Retinal pigment epithelial cell (primary cell): ENCODE measurements around the gene PELI1.

Source experiments
- DNase-seq: peaks from one replicate; pipeline ENCODE4 v3.0.0-alpha.2; 2010; ENCODE audit warnings: low read depth
- H3K4me3 ChIP-seq: 2 replicates; pipeline ENCODE4 v1.5.1; 2011; ENCODE audit warnings: mild to moderate bottlenecking, low read length, control low read depth, moderate library complexity
- TF ChIP-seq, protein P1 (sequence below): conservative IDR thresholded peaks from 2 replicates; pipeline ENCODE4 v1.5.1; 2011; ENCODE audit warnings: low read depth, low read length, control low read depth, inconsistent platforms

PELI1 gene

GRCh38 chr2:64186699-64187605 lies 42.7 kb upstream of the PELI1 start:
- H3K4me3 ChIP-seq = no peak overlapping the region
- TF ChIP-seq, protein P1, sequence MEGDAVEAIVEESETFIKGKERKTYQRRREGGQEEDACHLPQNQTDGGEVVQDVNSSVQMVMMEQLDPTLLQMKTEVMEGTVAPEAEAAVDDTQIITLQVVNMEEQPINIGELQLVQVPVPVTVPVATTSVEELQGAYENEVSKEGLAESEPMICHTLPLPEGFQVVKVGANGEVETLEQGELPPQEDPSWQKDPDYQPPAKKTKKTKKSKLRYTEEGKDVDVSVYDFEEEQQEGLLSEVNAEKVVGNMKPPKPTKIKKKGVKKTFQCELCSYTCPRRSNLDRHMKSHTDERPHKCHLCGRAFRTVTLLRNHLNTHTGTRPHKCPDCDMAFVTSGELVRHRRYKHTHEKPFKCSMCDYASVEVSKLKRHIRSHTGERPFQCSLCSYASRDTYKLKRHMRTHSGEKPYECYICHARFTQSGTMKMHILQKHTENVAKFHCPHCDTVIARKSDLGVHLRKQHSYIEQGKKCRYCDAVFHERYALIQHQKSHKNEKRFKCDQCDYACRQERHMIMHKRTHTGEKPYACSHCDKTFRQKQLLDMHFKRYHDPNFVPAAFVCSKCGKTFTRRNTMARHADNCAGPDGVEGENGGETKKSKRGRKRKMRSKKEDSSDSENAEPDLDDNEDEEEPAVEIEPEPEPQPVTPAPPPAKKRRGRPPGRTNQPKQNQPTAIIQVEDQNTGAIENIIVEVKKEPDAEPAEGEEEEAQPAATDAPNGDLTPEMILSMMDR = no peak
- no peak for DNase-seq

GRCh38 chr2:64179582-64180321 lies 35.5 kb upstream of the PELI1 start:
- no peak overlapping the region for H3K4me3 ChIP-seq
- TF ChIP-seq, protein P1 = no peak
- no peak for DNase-seq

DNA sequence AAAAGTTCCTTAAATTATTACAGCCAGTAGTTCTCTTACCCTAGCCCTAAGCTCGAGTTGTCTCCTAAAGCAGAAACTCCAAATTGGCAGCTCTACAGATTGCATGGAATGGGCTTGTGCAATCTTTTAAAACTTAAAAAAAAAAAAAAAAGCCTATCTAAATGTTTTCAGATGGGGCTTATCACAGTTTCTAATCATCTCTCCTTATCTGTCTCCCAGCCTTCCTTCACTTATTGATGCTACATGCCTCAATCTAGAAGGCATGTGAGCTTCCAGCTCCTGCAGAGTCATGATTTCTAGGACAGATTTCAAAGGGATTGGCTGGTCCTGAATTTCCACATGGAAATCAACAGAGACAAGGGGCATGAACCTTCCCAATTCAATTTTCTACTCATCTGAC lies 33.1 kb upstream of the PELI1 start:
- no peak for DNase-seq
- TF ChIP-seq, protein P1 = no peak
- no peak overlapping the region for H3K4me3 ChIP-seq

DNA sequence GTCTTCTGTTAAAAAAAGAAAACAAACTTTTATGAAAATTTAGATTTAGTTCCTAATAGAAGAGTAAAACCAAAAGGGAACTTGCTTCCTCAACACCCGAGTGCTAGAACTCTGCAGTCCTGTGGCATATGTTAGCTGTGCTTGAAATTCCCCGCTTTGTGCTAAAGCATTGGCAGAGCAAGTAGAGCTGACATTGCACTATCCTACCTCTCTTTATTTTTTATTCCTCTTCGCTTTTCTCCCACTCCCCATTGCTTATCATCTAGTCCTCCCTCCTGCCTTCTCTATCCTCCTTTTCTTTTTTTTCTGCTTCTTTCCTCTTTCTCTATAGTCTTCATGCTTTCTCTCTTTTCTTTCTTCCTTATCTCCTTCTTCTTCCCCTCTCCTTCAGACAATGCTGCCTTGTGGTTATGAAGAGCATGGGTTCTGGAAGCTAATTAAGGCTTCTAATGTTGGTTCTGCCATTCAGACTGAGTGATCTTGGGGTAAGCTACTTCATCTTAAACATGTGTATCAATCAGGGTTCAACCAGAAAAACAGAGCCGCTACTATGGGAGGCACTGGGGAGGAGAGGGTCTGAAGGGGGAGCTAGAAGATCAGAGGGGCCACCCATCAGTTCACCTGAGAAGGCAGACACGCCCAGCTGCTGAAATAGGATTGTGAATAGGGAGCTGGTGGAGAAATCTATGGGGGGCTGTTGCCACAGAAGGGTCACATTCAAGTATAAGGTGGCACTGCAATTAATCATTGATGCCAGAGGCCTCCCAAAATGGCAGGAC lies 31.4 kb upstream of the PELI1 start:
- no peak overlapping the region for H3K4me3 ChIP-seq
- TF ChIP-seq, protein P1 = no peak
- no peak for DNase-seq

DNA sequence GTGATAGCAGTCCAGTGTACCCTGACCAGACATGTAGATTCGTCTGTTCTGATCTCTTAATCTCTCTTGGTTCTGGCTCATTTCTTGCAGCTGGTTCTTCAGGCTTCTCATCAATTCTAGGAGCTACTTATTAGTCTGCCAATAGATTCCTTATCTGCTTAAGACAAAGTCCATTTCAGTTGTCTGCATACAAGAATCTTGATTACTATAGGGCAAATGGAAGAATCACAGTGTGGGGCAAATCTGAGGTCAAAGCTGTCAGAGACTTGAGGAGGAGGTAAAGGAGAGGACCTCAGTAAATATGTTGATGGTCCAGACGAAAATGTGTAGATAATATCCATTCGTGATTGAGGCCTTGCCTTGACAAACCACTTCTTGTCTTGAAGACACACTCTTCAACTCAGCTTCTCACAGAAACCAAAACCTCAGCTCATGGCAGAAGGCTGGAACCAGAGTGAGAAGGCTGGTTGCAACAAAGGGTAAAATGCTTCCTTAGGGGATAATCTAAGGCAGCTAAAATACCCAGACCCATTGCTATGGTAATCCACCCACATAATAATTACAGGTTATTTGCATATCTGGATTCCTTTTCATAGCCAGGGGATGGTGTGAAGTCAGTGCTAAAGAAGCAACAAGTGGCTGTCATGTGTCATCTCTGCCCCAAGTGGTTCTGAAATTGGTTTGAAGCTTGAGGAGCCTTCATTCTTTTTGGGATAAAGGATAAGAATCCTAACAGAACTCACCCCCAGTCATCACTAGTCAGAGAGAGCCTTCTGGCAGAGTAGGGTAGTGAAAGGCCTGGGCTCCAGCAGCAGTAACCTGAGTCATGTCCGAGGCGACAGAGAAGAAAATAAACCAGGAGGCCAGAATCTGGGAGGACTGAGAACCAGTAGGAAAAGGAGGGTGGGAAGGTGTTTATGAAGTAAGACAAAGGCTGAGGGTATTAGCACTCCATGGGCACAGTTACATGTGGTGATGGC lies 29.2 kb upstream of the PELI1 start:
- DNase-seq = no peak
- H3K4me3 ChIP-seq = no peak overlapping the region
- TF ChIP-seq, protein P1 = no peak

DNA sequence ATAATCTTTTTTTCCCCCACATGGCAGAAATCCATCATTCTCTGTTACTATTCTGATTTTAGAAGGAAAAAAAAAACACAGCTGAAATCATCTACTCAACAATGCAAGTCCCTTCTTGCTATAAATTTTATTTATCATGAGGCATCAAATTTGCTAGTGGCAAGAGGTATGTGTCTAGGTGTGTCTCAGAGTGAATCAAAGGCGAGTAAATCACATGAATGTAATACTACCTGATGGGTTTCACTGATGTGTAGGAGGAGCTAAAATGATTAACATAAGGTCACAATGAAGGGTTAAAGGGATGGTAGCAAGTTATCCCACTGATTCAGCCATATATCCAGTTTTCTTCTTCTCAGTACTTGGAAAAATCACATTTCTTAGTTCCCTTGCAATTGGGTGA lies 24.5 kb upstream of the PELI1 start:
- DNase-seq = no peak
- H3K4me3 ChIP-seq = no peak overlapping the region
- TF ChIP-seq, protein P1 = no peak
